Activated CD8-positive, alpha-beta T cell treated with anti-CD3 and anti-CD28 coated beads, Interleukin-2, amount 10 ng/mL, durations not matched to agents 7 days and 5 days (primary cell): ENCODE data around the gene H1-8. TPM values are rescaled to one million over a fixed set of nuclear protein-coding genes. Genes with fewer than 3 reads are reported as not detected.

ENCODE experiments used
- total RNA-seq, 2 experiments: library from RNA; stranded (reverse); gene quantifications; one replicate each; pipeline ENCODE4 v1.2.3, GENCODE V29; 2021

H1-8 gene
- total RNA-seq, 2 experiments from 2014 or later = not detected

Other genes starting within 250 kb of the H1-8 start
- under 1 TPM; 0.42 to 0.45 TPM for gene EFCAB12, start 114.5 kb upstream of the H1-8 start, total RNA-seq
- gene MBD4, start 103.2 kb upstream of the H1-8 start, total RNA-seq = 10 to 100 TPM; 50.1 to 50.6 TPM
- 10 to 100 TPM; 22.3 to 25.6 TPM for gene IFT122, start 103.0 kb upstream of the H1-8 start, total RNA-seq
- gene RHO, start 14.5 kb upstream of the H1-8 start, total RNA-seq = not detected
- 1 to 10 TPM; 3.7 to 4.1 TPM for gene PLXND1, start 63.5 kb downstream of the H1-8 start, total RNA-seq